Endometrium (tissue), 2 donors: ENCODE results near the gene SMIM38.
"Not testable (repeated sequence)": the region's sequence is repeated elsewhere in the genome, so short reads cannot be mapped to it uniquely, and the experiment has no call there.

ENCODE experiments used
- FAIRE-seq: peaks from 2 replicates; lab custom pipeline; 2012; peaks lifted over from hg19 to GRCh38; lab: Jason Lieb, UNC
- donor health status: control.
- donor health status: control.

Gene SMIM38

DNA sequence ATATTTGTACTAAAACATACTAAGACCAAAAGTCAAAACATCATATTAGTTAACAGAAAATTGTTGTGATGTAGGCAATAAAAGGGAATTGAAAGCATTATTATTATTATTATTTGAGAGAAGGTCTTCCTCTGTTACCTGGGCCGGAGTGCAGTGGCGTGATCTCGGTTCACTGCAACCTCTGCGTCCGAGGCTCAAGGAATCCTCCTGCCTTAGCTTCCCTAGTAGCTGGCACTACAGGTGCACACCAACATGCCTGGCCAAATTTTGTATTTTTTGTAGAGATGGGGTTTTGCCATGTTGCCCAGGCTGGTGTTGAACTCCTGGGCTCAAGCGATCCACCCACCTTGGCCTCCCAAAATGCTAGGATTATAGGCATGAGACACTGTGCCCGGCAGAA, 15.6 kb upstream of the SMIM38 start:
- FAIRE-seq = not testable (repeated sequence)

DNA sequence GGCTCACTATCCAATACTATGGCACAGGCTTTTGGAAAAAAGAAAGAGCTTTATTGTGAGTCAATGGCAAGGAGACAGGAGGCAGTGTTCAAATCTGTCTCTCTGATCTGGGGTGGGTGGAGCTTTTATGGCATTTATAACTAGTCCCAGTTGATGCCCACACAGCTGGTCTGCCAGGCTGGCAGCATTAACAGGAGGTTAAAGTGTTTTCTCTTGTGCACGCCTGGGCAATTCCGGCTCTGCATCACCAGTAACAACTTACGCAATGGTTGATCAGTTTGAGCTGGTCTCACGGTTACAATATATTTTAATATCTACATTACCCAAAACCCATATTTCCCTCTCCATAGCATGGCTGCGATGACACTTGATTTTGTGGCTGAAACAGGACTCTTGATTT, 15.1 kb upstream of the SMIM38 start:
- FAIRE-seq = no peak

GRCh38 chr11:69141742-69142141, 14.0 kb upstream of the SMIM38 start:
- no peak for FAIRE-seq

- no peak for FAIRE-seq
Observed at GRCh38 chr11:69142895-69143294, 12.8 kb upstream of the SMIM38 start.

DNA sequence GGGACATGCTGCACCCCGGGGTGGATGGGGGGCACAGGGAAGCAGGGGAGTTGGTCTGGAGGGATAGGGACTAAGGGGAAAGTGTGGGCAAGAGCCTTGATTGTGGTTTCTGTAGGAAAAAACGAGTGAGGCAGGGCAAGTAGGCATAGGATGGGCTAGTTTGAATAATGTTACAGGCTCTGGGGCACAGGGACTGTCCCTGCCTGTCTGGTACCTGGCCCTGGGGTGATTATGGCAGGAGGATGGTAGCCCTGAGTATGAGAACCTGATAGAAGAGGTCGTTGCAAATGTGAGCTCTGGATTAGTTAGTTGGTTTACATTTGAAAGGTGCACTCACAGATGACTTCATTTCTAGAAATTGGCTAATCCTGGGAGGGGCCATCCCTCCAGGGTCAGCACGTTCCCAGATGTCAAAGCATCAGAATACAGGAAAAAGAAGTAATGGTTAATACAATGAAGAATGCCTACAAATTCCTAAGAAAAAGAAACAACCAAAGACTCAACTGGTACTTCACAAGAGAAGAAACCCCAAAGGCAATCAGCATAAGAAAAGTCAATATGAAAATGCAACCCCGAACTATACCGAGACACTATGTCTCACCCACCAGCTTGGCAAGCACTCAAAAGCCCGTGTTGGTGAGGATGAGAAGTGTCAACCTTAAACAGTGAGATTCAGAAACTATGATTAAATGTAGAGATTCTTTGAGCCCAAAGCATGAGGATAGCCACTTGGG, 11.3 kb upstream of the SMIM38 start:
- FAIRE-seq = no peak

DNA sequence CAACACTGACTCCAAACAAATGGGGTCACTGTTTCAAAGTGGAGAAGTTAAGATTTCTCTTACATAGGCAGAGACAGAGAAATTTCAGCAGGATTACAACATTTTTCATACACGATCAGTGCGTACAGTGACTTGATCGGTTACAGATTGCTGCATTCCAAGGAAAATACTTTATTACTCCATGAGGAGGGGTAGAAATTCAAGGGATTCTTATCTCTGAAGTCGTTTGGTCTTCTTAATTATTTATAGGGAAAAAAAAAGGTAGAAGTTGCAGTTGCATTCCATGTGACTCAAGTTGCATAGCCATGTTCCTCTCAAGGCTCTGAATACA, 10.7 kb upstream of the SMIM38 start:
- FAIRE-seq = no peak

DNA sequence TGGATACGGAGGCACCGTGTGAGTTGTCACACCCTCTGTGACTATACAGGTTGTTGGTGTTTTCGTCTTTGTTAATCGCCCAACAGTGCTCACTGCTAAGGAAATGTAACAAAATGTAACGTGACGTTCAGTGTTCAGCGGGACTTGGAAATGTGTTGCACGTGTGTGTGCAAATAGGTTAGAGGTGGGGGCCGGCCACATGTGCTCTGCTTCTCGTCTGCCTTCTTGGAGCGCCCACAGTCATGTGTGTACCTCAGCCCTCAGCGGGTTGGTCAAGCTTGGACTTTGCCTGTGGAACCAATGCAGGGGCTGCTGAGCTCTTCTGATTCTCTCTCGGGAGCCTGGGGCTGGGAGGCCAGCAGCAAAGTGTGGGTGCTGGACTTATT, 7.4 kb upstream of the SMIM38 start:
- FAIRE-seq = no peak

DNA sequence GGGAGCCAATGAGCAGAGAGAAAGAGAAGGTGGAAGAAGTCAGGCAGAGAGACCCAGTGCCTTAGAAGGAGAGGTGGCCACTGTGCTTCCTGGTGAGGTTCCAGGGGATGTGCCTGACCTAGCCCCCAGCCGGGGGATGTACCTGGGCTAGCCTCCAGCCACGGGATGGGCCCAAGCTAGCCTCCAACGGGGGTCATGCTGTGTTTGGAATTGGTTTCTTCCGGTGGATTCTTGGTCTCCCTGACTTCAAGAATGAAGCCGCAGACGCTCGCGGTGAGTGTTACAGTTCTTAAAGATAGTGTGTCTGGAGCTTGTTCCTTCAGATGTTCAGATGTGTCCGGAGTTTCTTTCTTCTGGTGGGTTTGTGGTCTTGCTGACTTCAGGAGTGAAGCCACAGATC, 6.9 kb upstream of the SMIM38 start:
- FAIRE-seq = no peak

GRCh38 chr11:69149338-69150045, 6.2 kb upstream of the SMIM38 start:
- FAIRE-seq = not testable (repeated sequence)

- FAIRE-seq = no peak
Observed at GRCh38 chr11:69150175-69150574, 5.6 kb upstream of the SMIM38 start.

DNA sequence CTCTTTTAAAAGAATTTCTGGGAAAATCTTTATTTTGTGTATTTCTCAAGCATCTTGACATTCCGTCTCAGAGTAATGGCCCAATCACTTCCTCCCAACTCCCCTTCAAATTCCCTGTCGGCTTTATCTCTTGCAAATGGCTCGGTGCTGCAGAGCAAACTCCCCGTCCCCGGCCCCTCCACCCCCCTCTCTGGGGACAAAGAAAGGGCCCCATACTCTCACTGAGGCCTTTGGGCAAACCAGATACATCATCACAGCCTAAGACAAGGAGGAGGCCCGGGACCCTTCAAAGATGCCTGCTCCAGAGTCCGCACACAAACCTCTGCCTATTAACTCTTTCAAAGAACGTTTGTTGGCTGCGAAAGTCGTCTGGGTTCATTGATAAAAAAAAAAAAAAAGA, 3.9 kb upstream of the SMIM38 start:
- no peak for FAIRE-seq

DNA sequence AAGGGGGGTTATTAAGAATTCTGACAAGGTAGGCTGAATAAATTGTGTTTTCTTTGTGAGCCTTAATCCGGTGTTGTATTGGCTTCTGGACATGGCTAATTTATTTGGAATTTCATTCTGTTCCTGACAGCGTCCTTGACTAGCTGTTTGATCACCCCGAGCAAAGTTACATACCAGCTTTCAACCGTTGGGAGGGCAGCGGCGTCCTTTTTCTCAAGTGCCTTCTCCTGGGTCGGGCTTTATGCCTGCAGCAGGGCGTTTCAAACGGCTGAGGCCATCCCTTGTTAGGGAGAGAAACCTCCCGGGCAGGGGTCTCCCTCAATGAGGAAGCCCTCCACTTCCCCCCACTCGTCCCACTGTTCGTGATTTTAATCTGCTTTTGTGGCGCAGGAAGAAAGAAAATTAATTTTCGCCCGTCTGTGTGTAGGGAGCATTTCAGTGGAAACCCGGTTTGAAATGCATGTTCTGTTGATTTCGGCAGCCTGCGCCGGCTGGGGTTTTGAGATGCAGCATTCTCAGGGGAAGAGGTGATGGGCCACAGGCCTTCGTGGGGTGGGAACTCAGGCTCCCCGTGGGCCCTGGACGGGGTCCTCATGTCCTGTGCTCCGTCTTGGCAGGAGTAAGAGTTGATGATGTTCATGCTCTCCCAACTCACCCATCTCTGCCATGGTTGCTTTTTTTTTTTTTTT, 2.9 kb upstream of the SMIM38 start:
- no peak for FAIRE-seq

DNA sequence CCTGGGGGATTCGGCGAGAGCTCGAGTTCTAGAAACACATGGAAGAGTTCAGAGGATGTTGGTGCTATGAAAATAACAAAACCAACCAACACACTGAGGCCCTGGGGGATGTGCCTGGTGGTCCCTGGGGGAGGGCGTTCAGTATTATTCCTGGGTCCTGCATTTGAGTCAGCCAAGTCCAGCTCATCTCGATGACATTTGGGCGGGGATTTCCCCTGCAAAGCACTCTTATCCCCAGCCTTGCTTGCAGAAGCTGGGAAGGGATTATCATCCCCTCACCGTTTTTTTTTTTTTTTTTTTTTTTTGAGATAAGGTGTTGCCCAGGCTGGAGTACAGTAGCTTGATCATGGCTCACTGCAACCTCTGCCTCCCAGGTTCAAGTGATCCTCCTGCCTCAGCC, 2.1 kb upstream of the SMIM38 start:
- no peak for FAIRE-seq

DNA sequence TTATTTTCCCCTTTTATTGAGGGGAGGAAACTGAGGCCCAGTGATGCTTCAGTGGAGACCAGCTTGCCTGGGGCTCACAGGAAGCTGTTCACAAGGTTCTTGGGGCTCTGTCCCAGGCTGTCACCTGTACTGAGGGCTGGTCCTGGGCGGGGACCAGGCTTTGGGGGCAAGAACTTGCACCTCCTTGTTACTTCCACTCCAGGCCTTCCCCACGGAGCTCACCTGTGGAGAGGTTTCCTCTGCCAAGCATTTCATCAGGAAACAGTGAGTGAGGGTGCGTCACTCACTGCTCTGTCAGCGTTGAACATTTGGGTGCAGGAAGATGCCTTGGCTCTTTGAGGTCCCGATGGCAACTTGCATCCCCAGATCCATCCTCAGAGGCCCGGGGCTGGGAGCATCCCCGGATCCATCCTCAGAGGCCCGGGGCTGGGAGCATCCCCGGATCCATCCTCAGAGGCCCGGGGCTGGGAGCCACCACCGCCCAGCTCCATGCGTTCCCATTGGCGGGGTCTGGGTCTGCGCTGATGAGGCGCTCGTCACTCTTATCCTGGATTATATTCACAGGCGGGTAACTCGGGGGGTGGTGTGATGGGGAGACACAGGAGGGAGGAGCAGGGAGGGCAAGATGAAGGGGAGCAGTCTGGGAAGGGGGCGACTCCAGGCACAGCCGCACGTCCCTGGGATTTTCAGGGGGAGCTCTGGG, 1.4 kb upstream of the SMIM38 start:
- no peak for FAIRE-seq

DNA sequence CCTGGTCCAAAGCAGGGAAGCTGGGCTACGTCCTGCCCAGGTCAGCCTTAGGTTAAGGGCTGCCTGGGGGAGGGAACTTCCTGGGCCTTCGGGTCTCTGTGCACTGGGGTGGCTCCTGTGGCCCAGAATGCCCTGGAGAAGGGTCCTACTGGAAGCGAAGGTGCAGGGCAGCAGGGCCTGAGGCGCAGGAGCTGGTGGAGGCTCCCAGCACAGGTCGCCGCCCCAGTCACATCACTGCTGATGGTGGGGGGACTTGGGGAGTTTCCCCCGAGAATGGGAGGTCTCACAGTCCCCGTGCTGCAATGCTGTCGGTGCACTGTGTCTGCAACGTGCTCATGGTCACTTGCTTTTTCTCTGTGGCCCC, 815 bp upstream of the SMIM38 start:
- no peak for FAIRE-seq

- no peak for FAIRE-seq
Observed at GRCh38 chr11:69156235-69156639, 502 bp downstream of the SMIM38 start.

DNA sequence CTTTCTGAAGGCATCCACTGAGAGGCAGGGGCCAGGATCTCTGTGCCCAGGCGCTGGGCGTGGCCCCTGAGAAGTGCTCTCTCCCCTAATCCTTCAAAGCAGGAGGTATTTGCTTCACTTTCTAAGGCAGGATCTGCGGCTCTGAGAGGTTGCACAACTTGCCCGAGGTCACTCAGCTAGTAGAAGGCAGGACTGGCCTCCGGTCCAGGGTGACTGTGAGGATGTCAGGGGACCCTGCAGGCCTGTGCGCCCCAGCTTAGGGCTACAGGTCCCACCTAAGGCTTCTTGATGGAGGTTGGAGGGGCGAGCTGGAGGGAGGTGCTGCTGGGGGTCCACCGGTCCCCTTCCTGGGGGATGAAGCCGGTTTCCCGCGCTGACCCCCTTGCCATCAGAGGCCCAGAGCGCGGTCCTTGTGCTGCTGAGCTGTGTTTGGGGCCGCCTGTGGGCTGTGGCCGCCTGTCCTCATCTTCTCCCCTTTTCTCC, 979 bp downstream of the SMIM38 start:
- FAIRE-seq = no peak

GRCh38 chr11:69157156-69157821, 1.6 kb downstream of the SMIM38 start:
- FAIRE-seq = no peak

DNA sequence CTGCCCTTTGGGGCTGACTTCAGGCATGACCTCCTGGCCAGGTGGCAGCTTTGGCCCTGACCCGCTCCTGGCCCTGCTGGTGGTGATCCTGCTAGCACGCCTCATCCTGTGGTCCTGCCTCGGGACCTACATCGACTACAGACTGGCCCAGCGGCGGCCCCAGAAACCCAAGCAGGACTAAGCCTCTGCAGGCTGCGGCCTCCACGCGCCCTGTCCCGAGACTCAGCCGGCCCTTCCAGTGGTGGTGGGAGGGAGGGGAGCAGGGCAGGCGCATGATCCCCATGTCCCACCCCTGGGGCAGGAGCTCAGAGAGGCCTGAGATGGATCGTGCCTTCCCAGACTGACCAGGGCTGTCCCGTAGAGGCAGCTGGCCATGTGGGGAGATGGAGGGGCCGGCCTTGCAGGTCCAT, 2.1 kb downstream of the SMIM38 start:
- no peak for FAIRE-seq

DNA sequence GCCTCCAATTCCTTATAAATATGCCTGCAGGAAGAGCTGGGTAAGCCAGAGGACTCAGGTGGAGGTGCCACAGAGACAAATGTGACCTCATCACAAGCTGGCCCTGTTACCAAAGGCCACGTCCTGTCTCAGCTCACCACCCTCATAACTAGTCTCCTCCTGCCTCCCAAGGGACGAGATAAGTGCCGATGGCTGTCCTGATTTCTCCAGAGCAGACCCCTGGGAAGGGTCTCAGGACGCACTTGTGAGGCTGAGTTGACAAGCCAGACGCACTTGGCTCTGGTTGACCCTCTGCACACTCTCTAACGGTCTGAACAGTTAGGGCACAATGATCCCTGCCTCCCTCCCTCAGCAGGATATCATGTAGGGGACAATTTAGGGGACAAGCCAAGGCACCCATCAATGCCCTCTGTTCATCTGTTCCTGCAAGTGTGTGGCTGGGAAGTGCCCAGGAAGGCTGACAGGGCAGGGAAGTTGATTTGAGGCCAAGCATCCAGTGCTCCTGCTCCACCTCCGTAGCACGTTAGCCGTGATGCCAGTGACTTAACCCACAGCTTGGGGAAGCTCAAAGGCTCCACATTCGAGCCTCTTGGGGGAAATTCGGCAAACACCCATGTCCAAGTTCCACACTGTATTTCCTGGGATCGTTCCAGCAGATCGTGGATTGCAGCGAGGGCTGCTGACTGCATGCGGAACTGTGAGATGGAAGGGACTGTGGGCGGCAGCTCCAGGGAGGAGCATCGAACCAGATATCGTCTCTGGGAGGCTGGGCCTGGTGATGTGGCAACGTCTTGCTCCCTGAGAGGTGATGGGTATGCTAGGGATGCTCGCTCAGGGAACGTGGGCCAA, 2.8 kb downstream of the SMIM38 start:
- FAIRE-seq = no peak

DNA sequence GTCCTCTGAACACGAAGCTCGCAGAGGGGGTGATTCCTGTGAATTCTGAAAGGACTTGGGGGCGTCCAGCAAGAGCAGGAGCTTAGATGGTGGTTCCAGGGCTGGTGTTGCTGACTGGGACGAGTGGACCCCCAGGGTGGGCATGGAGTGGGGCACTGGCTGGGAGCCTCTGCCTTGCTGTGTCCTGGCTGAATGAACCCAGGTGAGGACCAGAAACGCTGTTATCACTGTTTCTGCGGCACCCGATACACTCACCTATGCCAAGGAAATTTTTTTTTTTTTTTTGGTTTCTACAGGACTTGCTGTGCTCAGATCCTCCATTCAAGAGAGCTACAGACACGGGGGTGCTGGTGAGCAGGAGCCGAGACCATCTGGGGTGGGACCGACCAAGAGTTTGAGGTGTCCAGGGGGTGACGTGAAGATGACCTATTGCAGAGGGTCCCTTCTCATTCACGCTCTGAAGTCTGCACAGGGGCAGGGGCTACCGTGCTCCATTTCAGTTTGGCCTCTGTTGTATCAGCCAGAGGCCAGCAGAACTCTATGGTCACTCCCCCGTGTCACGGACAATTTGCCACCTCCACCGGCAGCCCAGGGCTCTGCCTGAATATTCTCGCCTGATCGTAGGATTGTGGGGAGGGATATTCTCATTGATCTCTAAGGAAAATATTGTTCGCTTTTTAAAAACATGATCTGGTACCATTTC, 3.6 kb downstream of the SMIM38 start:
- no peak for FAIRE-seq
